GM20431 (cell line): ENCODE data around the gene RXRB.

ENCODE experiments used
- in situ Hi-C: fragments of 300-500 bp; cut with MseI, MboI; formaldehyde crosslinking; loops from one replicate; pipeline ENCODE4 v1.15.0; 2020; ENCODE audit warnings: low sequenced_read_pairs; ENCODE audit not compliant: unreplicated experiment

Gene RXRB

GRCh38 chr6:33178755-33179475 is 21.6 kb downstream of the RXRB start:
- in situ Hi-C loops, result no loop called here

GRCh38 chr6:33177552-33178446 is 22.7 kb downstream of the RXRB start:
- in situ Hi-C loops, result no loop called here

GRCh38 chr6:33176906-33177305 is 23.6 kb downstream of the RXRB start:
- in situ Hi-C loops, result no loop called here

- in situ Hi-C loops, result no loop called here
Measured at GRCh38 chr6:33175436-33176069, 24.9 kb downstream of the RXRB start.

- in situ Hi-C loops, result no loop called here
Measured at GRCh38 chr6:33174784-33175183, 25.7 kb downstream of the RXRB start.

GRCh38 chr6:33173535-33174180 is 26.8 kb downstream of the RXRB start:
- in situ Hi-C loops, result no loop called here

GRCh38 chr6:33172688-33173534 is 27.6 kb downstream of the RXRB start:
- in situ Hi-C loops, result no loop called here

- in situ Hi-C loops, result no loop called here
Measured at GRCh38 chr6:33171880-33172687, 28.4 kb downstream of the RXRB start.

GRCh38 chr6:33171016-33171879 is 29.2 kb downstream of the RXRB start:
- in situ Hi-C loops, result no loop called here

- in situ Hi-C loops, result no loop called here
Measured at GRCh38 chr6:33170176-33171015, 30.1 kb downstream of the RXRB start.

- in situ Hi-C loops, result loop anchor here (10.0 kb wide), 1 partner anchor 75 kb away; no protein-coding TSS in a partner anchor
Measured at GRCh38 chr6:33169291-33170175, 30.9 kb downstream of the RXRB start.

- in situ Hi-C loops, result loop anchor here (10.0 kb wide), 1 partner anchor 76 kb away; no protein-coding TSS in a partner anchor
Measured at GRCh38 chr6:33168639-33169038, 31.8 kb downstream of the RXRB start.

GRCh38 chr6:33168284-33168601 is 32.2 kb downstream of the RXRB start:
- in situ Hi-C loops, result loop anchor here (10.0 kb wide), 1 partner anchor 77 kb away; no protein-coding TSS in a partner anchor

- in situ Hi-C loops, result loop anchor here (10.0 kb wide), 1 partner anchor 77 kb away; no protein-coding TSS in a partner anchor
Measured at GRCh38 chr6:33167374-33168283, 32.8 kb downstream of the RXRB start.

GRCh38 chr6:33166811-33167210 is 33.7 kb downstream of the RXRB start:
- in situ Hi-C loops, result loop anchor here (10.0 kb wide), 1 partner anchor 78 kb away; no protein-coding TSS in a partner anchor
